C4-2B (cell line): Measurements from ENCODE around the gene UTP3.
A peak's percentile ranks its signal among the peaks of the same experiment; 100 is the strongest.
"Not testable (repeated sequence)": the region's sequence is repeated elsewhere in the genome, so short reads cannot be mapped to it uniquely, and the experiment has no call there.

Experiments
- H3K27ac ChIP-seq: fragments of 450-650 bp; 2 replicates; pipeline ENCODE4 v1.5.1; 2017
- CTCF ChIP-seq: fragments of 450-650 bp; conservative IDR thresholded peaks from 2 replicates; pipeline ENCODE4 v1.5.1; 2017; ENCODE audit warnings: mild to moderate bottlenecking
- ZFX ChIP-seq: fragments of 450-650 bp; IDR thresholded peaks from 2 replicates; pipeline ENCODE4 v1.6.1; 2017

UTP3 gene

DNA sequence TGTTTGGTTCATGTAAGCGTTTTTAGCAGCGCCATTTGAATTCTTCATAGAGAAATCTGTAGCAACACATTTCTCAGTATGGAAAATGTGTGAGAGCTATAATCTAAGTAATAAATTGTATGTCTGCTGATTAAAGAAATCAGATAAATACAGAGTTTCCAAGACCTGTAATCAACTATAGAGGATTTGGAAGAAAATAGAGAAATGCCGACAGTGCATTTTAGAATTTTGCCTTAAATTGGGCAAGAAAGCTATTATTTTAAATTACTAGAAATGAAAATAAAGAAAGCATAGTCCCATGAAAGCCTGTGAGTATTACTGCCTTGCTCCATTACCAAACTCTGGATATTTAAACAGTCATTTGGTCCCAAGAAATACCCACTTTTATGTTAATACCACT is 36.1 kb downstream of the UTP3 start:
- no peak for TF ChIP-seq ZFX
- TF ChIP-seq CTCF: no peak
- H3K27ac ChIP-seq: no peak overlapping the region

DNA sequence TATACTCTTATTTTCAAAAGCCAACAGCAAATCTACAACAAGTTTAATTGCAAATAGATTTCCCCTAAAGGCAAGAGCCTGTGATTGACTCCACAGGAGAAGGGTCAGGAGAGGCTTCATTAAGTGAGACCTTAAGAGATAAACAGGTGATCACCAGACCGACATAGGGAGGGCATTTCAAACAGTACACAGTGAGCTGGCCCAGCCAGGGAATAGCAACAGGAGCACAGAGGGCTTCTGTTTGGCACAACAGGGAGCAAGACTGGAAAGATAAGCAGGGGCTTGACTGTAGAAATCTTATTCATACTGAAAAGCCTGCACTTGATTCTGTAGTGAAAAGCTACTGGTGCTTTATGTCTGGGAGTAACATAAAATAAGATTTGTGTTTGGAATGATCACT is 37.3 kb downstream of the UTP3 start:
- TF ChIP-seq CTCF (no peak), ZFX (no peak)
- H3K27ac ChIP-seq: no peak overlapping the region

DNA sequence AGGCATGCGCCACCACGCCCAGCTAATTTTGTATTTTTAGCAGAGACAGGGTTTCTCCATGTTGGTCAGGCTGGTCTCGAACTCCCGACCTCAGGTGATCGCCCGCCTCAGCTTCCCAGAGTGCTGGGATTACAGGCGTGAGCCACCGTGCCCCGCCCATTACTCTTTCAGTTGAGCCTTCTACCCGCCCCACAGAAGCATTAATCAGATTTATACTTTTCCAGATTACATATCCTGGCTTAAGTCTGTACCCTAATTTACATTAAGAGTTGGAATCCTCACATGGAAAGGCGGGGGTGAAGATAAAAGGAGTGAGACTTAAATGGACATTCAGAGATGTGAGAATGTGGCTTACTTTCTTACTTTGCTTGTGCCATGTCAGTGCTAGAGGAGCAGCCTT is 38.2 kb downstream of the UTP3 start:
- H3K27ac ChIP-seq: not testable (repeated sequence)

GRCh38 chr4:70728091-70728490 is 39.8 kb downstream of the UTP3 start:
- no peak for TF ChIP-seq ZFX
- TF ChIP-seq CTCF: no peak
- H3K27ac ChIP-seq: no peak overlapping the region

DNA sequence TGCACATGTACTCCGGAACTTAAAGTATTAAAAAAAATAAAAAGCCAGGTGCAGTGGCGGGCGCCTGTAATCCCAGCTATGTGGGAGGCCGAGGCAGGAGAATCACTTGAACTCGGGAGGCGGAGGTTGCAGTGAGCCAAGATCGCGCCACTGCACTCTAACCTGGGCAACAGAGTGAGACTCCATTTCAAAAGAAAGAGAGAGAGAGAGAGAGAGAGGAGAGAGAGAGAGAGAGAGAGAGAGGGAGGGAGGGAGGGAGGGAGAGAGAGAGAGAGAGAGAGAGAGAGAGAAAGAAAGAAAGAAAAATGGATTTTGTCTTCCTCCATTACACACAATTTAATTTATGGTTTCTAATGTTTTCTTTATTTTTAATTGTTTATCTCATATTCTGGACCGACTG is 44.5 kb downstream of the UTP3 start:
- H3K27ac ChIP-seq: not testable (repeated sequence)

- TF ChIP-seq CTCF: no peak
- TF ChIP-seq ZFX: no peak
- no peak overlapping the region for H3K27ac ChIP-seq
These were observed 46.0 kb downstream of the UTP3 start for GRCh38 chr4:70734168-70734954.

DNA sequence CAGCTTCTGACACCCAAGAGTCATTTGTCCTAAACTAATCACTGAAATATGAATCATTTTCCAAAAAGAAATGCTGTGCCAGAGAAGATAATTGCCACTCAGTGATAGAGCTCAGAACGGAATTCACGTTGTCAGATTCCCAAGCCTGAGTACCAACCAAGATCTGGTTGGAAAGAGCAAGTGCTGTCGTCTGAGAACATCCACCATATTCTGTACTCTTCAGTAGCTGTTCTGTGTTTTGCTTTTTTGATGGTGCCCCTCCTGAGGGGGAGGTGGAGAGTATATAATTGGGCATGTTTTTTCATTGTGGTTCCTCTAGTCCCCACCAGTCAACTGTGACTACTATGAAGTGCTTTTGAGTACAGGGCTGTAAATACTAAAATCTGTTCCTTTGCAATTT is 46.6 kb downstream of the UTP3 start:
- no peak overlapping the region for H3K27ac ChIP-seq
- TF ChIP-seq ZFX: no peak
- no peak for TF ChIP-seq CTCF

DNA sequence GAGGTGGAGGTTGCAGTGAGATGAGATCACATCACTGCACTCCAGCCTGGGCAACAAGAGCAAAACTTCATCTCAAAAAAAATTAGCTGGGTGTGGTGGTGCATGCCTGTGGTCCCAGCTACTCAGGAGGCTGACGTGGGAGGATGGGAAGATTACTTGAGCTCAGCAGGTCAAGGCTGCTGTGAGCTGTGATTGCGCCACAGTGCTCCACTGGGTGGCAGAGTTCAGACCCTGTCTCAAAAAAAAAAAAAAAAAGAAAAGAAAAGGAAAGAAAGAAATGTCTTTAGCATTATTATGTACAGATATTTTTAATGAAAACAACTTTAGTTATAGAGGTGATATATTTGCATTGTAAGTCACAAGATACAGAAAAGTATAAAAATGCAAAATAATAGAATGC is 47.6 kb downstream of the UTP3 start:
- not testable (repeated sequence) for H3K27ac ChIP-seq
- peak; percentile 66 for TF ChIP-seq CTCF
